HG02943 (cell line): ENCODE measurements around the gene USP11.
"Not testable (repeated sequence)": the region's sequence is repeated elsewhere in the genome, so short reads cannot be mapped to it uniquely, and the experiment has no call there.

ENCODE experiments used
- ATAC-seq: cut with Tn5 transposase; IDR thresholded peaks from one replicate; pipeline ENCODE4 v1.9.1; 2021; ENCODE audit warnings: mild to moderate bottlenecking, low read depth, moderate library complexity; ENCODE audit not compliant: unreplicated experiment

The USP11 gene

GRCh38 chrX:47242321-47242720, 9.5 kb downstream of the USP11 start:
- no peak for ATAC-seq

GRCh38 chrX:47243351-47243750, 10.5 kb downstream of the USP11 start:
- no peak for ATAC-seq

- ATAC-seq = no peak
Measured at GRCh38 chrX:47244676-47245075, 11.9 kb downstream of the USP11 start.

- no peak for ATAC-seq
Measured at GRCh38 chrX:47245156-47245555, 12.3 kb downstream of the USP11 start.

GRCh38 chrX:47247206-47247998, 14.6 kb downstream of the USP11 start:
- ATAC-seq = no peak

- ATAC-seq = no peak
Measured at GRCh38 chrX:47247999-47248320, 15.2 kb downstream of the USP11 start.

- no peak for ATAC-seq
Measured at GRCh38 chrX:47248576-47248975, 15.8 kb downstream of the USP11 start.

GRCh38 chrX:47250017-47250347, 17.2 kb downstream of the USP11 start:
- no peak for ATAC-seq

- ATAC-seq = not testable (repeated sequence)
Measured at GRCh38 chrX:47257620-47258019, 24.8 kb downstream of the USP11 start.

- ATAC-seq = no peak
Measured at GRCh38 chrX:47264483-47265173, 31.8 kb downstream of the USP11 start.

GRCh38 chrX:47266643-47267042, 33.8 kb downstream of the USP11 start:
- ATAC-seq = no peak

GRCh38 chrX:47272013-47272408, 39.2 kb downstream of the USP11 start:
- no peak for ATAC-seq

- no peak for ATAC-seq
Measured at GRCh38 chrX:47273011-47273730, 40.4 kb downstream of the USP11 start.

GRCh38 chrX:47278691-47279090, 45.9 kb downstream of the USP11 start:
- ATAC-seq = no peak

GRCh38 chrX:47283015-47283771, 50.4 kb downstream of the USP11 start:
- ATAC-seq = no peak

GRCh38 chrX:47284616-47285015, 51.8 kb downstream of the USP11 start:
- not testable (repeated sequence) for ATAC-seq

GRCh38 chrX:47285836-47286320, 53.1 kb downstream of the USP11 start:
- no peak for ATAC-seq

- ATAC-seq = no peak
Measured at GRCh38 chrX:47293106-47293505, 60.3 kb downstream of the USP11 start.

GRCh38 chrX:47296766-47297365, 64.1 kb downstream of the USP11 start:
- no peak for ATAC-seq

- ATAC-seq = no peak
Measured at GRCh38 chrX:47297874-47298273, 65.1 kb downstream of the USP11 start.
